HS-5 (cell line): ENCODE data around the gene PRPF38A.

Source experiments
- DNase-seq: peaks from one replicate; pipeline ENCODE4 v3.0.0-alpha.2; 2012; ENCODE audit warnings: low read depth

Gene PRPF38A

DNA sequence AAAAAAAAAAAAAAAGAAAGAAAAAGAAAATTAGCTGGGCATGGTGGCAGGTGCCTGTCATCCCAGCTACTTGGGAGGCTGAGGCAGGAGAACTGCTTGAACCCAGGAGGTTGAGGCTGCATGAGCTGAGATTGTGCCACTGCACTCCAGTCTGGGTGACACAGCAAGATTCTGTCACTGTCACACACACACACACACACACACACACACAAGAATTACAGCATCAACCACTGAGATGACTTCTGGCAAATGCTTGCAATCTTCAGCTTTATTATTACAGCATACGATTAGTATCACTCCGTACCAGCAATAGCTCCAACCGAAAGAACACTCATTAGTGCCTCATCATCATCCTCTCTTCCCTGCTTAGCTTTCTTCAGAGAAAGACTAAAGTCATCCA lies 4.8 kb upstream of the PRPF38A start:
- DNase-seq = no peak

DNA sequence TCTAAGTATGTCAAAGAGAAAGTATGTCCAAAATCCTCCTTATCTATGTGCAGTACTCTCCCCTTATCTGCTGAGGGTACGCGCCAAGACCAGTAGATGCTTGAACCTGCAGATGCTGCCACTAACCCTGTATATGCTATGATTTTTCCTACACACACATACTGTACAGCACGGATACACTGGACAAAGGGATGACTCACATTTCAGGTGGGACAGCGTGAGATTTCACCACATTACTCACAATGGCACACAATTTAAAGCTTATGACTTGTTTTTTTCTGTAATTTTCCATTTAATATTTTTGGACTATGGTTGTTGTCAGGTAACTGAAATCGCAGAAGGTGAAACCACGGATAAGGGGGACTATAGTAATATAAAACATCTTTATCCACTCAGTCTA lies 4.3 kb upstream of the PRPF38A start:
- no peak for DNase-seq

DNA sequence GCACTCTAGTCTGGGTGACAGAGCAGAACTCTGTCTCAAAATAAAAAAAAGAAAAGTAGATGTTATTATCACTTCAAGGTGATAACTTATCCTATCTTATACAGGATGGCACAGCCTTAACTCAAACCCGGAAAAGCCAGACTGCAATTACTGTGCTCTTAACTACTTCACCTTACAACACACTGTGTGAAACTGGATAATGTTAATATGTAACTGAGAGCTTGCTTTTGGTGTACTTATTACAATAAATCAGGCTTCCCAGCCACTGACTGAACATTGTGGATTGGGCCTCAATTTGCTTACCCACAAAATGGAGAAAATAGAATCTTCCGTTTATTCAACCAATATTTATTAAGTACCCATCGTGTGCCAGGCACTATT lies 1.6 kb upstream of the PRPF38A start:
- no peak for DNase-seq

DNA sequence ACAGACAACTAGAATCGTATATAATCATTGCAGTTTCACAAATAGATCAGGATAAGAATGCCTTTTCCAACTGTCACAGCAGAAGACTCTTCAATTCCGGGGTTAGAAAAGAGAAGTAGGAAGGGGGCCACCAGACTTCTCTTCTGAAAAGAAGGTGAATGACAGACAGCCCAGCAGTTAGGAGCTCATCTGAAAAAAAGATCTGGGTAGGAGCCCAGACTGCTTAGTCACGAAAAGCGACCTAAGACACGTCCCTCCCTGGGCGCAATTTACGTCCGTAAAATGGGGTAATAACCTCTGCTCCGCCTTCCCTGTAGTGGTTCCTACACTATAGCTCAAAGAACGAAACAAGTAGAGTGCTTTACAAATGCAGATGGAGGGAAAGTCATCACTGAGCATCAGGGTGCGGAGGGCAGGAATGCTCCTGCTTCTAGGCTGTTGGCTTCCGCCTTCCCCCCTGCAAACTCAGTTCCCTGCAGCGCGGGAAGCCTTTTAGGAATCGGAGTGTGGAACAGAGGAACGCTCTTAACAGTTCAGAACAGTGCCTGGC lies 761 bp upstream of the PRPF38A start:
- DNase-seq = peak; percentile 69

DNA sequence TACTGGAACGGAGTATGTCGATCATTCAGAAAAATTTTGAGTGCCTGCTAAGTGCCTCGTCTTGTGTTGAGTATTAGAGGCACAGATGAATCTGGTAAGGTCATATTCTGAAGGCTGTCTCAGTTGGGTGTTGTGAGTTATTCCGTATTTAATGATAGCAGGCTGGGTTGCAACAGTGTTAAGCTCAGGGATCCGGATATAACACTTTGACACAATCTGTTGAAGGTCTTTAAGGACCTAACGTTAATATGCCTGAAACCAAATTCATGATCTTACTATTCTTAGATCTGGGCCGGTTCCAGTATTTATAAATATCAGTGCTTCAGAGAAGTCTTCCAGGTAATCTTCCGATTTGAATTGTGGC lies 555 bp downstream of the PRPF38A start:
- no peak for DNase-seq

DNA sequence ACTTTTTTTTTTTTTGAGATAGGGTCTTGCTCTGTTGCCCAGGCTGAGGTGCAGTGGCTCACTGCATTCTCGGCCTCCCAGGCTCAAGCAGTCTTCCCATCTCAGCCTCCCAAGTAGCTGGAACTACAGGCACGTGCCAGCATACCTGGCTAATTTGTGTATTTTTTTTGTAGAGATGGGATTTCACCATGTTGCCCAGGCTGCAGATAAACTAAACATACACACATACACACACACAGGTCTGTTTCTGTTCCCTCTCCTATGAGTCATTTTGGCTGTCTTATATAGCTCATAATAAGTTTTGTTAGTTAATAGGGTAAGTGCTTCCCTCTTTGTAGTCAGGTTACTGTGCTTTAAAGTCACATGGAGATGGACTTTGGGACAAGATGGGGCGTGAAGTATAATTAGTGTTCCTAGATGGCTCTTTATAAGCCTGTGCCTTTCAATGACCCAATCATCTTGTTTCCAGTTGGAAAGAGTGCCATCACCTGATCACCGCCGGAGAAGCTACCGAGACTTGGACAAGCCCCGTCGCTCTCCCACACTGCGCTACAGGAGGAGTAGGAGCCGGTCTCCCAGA lies 9.1 kb downstream of the PRPF38A start:
- no peak for DNase-seq

DNA sequence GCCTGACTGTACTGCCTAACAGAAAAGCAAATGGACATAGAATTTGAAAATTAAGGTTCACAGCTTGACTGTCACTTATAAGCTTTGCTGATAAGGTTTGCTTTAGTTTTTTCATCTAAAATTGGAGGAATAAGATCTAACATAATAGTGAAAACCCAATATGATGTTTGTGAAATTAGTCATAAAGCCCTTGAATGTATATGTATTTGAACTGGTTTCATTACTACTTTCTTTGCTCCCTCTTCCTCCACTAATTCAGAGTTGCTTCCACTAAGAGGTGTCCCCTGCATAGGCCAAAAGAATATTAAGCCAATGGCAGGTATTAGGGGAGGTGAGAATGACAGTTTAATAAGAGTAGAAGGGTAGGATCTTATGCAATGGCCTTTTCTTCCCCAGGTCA lies 10.5 kb downstream of the PRPF38A start:
- DNase-seq = no peak

DNA sequence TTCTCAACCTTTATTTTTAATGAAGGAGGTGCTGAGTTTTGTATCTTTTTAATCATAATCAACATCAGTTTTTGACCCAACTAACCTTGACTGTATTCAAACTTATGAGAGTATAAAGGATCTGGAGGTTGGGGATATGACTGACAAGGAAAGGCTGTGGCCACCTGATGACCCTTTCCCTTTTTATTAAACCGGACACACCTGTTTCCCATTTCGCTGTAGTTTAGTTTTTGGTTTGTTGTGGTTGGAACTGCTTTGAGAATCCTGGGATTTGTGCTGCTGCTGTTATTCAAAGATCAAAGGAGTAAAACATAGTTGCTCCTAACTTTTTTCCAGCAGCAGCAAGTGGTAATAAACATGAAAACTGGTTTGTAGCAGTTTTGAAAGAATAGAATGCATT lies 12.4 kb downstream of the PRPF38A start:
- no peak for DNase-seq

DNA sequence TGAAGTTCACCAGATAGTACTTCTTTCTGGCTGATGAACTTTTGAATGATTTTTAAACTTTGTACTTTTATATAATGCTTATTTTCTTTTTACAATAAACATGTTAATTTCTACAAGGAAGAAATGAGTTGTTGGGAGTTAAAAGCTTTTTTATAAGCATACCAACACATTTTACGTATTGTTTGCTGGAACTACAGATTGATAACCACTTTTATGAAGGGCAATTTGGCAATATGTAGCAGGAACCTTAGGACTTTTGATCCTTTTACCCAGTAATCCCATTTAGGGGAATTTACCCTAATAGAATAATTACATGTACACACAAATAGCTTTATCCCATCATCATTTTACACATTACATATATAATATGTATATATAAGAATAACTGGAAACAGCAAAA lies 16.3 kb downstream of the PRPF38A start:
- DNase-seq = no peak

DNA sequence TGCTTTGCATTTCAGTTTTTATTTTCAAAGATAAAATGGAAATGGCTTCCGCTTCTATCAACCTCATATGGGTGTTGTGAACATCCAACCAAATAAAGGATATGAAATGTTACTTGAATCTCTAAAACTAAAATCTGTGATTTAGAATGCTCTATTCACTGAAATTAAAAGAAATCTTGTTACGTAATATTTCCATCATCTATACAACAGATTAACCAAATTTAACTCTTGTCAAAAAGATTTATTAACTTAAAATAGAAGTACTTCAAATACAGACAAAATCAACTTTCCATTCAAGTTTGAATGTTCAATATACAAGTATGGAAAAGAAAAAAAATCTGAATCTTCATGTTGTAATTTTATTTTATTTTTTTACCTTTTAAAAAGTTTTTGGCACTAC lies 18.7 kb downstream of the PRPF38A start:
- DNase-seq = no peak

DNA sequence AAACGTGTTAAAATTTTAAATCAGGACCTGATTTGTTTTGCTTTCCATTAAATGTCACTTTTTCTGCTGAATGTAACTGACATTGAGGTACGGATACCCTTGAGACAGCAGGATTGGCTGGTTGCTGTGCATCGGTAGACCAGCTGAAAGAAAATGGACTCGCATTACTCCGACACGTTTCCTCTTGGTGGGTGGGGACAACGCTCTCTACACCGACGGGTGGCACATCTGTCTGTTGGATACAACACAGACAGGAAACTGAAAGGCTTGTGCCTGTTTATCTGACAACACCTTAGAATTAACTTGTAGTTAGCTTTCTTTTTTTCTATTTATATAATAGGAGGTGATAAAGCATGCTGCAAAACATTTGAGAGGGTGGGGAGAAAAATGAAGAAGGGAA lies 19.4 kb downstream of the PRPF38A start:
- DNase-seq = no peak

DNA sequence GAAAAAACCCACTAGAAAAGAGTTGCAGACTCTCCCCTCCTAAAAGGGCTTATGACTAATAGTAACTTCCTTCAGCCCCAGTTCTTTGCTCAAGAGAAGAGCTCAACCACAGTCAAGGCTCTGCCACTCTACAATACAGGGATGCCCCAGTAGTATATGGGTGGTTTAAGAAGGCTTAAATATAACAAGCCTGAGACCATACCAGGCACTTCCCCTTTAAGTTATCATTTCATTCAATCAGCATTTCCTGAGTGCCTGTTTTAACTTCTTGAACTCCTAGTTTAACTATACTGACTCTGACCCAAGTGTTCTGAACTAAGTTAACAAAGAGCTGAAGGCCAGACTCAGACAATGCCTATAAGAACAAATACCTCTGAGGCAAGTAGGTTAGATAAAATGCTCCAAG lies 19.8 kb downstream of the PRPF38A start:
- DNase-seq = no peak

DNA sequence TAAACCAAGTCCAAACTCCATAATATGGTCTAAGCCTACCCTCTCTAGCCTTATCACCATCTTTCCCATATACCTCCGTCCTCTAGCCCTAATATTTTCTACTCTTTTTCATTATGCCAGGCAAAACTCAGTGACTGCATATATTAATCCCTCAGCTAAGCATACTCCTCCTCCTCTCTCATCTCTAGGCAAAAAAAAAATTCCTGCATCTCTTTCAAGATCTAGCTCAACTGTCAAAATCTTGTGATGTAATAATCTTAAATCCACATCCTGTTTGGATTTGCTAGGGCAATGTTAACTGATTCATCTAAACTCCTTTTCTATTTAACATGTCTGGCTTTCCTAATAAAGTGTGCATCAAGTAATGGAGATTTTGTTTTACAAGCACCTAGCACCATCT lies 20.4 kb downstream of the PRPF38A start:
- DNase-seq = no peak

DNA sequence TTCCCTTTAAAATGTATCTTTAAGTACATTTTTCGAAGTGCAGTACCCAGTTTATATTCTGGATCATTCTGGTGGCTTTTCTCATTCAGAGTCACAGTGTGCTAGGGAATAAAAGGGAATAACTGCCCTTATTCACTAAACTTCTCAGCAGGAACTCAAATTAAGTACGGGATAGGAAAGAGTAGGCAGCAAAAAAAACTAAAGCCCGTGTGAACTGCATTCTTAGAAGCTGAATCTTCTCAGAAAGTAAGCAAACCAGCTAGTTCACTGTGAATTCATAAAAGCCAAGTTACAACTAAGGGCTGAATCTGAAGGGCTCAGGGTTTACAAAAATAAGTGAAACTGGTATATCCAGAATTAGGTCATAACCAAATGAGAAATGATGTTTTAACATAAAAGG lies 22.0 kb downstream of the PRPF38A start:
- no peak for DNase-seq

DNA sequence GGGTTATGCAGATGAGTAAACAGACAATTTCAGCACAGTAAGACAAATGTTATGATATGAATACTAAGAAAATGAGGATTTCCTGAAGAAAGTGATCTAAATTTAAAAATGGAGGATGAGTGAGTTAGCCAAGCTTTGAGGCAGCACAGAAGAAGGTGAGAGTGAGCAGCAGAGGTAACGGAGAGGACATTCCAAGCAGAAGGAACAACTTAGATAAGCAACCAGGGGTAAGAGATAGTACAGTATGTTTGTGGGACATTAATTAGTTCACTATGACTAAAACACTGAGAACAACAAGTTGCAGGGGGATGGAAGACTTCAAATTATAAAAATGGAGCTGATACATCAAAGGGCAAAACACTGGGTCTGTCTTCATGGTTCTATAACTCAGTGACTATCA lies 22.8 kb downstream of the PRPF38A start:
- no peak for DNase-seq

DNA sequence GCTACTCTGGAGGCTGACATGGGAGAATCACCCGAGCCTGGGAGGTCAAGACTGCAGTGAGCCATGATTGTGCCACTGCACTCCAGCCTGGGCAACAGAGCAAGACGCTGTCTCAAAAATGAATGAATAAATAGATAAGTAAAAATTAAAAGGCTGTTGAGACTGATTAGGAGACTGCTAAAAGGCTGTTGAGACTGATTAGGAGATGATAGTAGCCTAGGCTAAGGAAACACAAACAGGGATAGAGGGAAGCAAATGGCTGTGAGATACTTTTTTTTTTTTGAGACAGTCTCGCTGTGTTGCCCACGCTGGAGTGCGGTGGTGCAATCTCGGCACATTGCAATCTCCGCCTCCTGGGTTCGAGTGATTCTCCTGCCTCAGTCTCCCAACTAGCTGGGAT lies 28.4 kb downstream of the PRPF38A start:
- DNase-seq = no peak

DNA sequence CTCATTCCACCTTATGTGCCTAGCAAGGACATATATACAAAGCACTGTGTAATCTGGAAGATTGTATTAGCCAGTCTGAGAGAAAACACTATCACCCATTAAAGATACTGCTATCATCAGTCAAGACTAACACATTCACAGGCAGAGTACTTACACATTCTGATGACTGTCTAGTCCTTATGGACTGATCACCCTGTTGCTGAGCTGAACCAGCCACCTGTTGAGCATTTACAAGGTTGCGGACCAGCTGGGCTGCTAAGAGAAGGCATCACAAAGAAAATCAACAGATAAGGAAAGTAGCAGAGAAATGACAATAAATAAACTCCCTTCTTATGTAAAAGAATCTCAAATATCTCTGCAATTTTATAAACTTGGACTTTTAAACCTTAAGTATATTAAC lies 30.8 kb downstream of the PRPF38A start:
- DNase-seq = no peak

DNA sequence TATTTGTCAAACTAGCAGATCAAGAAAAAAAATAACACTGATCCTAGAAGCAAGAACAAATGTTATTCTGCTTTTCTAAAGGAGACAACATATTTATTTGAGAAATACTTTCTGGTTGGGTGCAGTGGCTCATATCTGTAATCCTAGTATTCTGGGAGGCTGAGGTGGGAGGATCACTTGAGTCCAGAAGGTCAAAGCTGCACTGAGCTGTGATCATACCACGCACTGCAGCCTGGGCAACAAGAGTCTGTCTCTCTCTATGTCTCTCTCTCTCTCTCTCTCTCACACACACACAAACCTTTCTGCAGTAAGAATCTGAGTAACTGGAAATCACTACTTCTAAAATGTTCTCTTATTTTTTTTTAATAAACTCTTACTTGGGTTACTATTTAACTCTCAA lies 31.2 kb downstream of the PRPF38A start:
- no peak for DNase-seq

DNA sequence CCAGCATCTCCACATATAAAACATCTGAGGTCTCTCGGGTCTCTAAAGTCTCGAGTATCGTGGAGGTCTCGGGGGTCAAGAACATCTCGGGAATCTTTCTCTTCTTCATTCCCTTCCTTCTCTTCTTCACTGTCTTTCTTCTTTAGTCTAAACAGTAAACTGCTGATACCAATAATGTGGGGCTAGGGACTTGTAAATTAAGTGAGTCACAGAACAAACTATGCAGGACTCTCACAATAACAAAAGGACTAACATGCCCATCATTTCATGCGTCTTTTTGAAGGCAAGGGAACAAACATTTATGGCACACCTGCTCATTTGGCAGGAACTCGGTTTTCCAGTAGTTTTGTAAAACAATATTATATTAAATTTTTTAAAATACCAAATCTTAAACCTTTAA lies 32.4 kb downstream of the PRPF38A start:
- DNase-seq = no peak

DNA sequence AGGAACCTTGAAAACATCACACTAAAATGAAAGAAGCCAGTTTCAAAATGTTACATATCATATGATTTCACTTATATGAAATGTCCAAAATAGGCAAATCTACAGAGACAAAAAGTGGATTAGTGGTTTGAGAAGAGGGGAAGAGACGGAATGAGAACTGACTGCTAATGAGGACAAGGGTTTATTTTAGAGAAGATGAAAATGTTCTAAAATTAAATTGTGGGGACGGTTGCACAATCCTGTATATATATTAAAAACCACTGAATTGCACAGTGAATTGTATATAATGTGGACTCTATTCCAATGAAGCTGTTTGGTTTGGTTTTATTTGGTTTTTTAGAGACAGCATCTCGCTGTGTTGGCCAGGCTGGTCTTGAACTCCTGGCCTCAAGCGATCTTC lies 35.6 kb downstream of the PRPF38A start:
- DNase-seq = no peak

DNA sequence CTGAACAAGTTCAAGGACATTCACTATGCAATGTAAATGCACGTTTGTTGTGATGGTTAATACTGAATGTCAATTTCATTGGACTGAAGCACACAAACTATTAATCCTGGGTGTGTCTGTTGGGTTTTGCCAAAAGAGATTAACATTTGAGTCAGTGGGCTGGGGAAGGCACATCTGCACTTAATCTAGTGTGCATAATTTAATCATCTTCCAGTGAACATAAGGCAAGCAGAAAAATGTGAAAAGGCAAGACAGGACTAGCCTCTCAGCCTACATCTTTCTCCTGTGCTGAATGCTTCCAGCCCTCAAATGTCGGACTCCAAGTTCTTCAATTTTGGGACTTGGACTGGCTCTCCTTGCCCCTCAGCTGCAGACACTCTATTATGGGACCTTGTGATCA lies 40.1 kb downstream of the PRPF38A start:
- no peak for DNase-seq

DNA sequence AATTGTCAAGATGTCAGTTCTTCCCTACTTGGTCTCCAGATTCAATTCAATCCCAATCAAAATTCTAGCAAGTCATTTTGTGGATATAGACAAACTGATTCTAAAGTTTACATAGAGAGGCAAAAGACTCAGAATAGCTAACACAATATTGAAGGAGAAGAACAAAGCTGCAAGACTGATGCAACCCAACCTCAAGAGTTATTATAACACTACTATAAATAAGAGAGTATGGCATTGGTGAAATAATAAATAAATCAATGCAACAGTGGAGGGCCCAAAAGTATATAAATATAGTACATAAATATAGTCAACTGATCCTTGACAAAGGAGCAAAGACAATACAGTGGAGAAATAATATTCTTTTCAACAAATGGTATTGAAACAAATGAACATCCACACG lies 49.7 kb downstream of the PRPF38A start:
- DNase-seq = no peak

DNA sequence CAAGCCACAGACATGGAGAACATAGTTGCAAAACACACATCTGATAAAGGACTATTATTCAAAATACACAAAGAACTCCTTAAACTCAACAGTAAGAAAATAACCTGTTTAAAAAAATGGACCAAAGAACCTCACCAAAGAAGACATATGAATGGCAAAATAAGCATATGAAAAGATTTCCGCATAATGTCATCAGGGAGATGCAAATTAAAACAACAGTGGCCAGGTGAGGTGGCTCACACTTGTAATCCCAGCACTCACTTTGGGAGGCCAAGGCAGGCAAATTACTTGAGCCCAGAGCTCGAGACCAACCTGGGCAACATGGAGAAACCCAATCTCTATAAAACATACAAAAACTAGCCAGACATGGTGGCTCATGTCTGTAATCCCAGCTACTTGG lies 50.4 kb downstream of the PRPF38A start:
- no peak for DNase-seq

DNA sequence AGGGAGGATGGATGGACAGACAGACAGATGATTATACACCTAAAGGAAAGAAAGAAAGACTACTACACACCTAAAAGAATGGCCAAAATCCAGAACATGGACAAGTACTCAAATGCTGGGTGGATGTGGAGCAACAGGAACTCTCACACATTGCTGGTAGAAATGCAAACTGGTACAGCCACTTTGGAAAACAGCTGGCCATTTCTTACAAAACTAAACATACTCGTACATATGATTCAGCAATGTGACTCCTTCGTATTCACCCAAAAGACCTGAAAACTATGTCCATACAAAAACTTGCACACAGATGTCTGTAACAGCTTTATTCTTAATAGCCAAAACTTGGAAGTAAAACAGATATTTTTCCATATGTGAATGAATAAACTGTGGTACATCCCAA lies 51.3 kb downstream of the PRPF38A start:
- DNase-seq = no peak

DNA sequence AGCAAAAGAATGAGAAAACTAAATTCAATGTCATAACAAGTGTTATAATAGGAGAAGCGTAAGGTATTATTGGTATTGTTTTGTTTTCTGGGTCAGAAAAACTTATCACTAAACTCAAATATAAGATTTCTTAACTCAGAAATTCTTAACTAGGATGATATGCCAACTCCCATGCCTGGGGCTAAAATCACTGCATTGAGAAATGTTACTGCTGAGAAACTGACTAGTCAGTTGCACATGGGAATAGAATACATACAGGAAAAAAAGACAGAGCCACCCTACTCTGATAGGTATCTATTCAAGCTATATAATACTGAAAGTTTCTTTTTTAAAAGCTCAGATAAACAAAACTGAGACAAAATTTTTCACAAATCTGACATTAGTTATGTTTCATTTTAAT lies 56.3 kb downstream of the PRPF38A start:
- no peak for DNase-seq
